Trophoblast cell (in vitro differentiated cells and primary cell): ENCODE results near the gene ANP32E.

ENCODE experiments used
- DNase-seq, 2 donors: peaks; one replicate each; pipeline ENCODE4 v3.0.0-alpha.2; 2016
- H2AFZ ChIP-seq: 2 replicates; pipeline ENCODE4 v1.6.1; 2013; ENCODE audit warnings: low read length, moderate library complexity, mild to moderate bottlenecking; ENCODE audit not compliant: insufficient read depth, poor library complexity
- H2AK5ac ChIP-seq: 2 replicates; pipeline ENCODE4 v1.6.1; 2013; ENCODE audit warnings: mild to moderate bottlenecking, low read length
- H2BK120ac ChIP-seq: 2 replicates; pipeline ENCODE4 v1.6.1; 2013; ENCODE audit warnings: low read length, mild to moderate bottlenecking, moderate library complexity; ENCODE audit not compliant: insufficient read depth, poor library complexity
- H2BK12ac ChIP-seq: 2 replicates; pipeline ENCODE4 v1.6.1; 2013; ENCODE audit warnings: mild to moderate bottlenecking, low read length, moderate library complexity
- H2BK5ac ChIP-seq: 2 replicates; pipeline ENCODE4 v1.6.1; 2013; ENCODE audit warnings: low read length, low read depth, moderate library complexity, mild to moderate bottlenecking; ENCODE audit not compliant: poor library complexity
- H3K14ac ChIP-seq: 2 replicates; pipeline ENCODE4 v1.6.1; 2013; ENCODE audit warnings: mild to moderate bottlenecking, low read length
- H3K18ac ChIP-seq: 2 replicates; pipeline ENCODE4 v1.6.1; 2013; ENCODE audit warnings: mild to moderate bottlenecking, low read length
- H3K23ac ChIP-seq: 2 replicates; pipeline ENCODE4 v1.6.1; 2013; ENCODE audit warnings: low read length
- H3K27ac ChIP-seq: 2 replicates; pipeline ENCODE4 v1.5.1; 2013; ENCODE audit warnings: low read depth, mild to moderate bottlenecking, inconsistent platforms, low read length, moderate library complexity
- H3K27me3 ChIP-seq: 2 replicates; pipeline ENCODE4 v1.6.1; 2013; ENCODE audit warnings: inconsistent platforms, mild to moderate bottlenecking, low read length, moderate library complexity; ENCODE audit not compliant: insufficient read depth
- H3K36me3 ChIP-seq, 2 experiments: 1 replicate in 1 of 2; 2 replicates in 1 of 2; pipeline ENCODE4 v1.6.1; 2013; ENCODE audit warnings: low read length in 2 of 2, mild to moderate bottlenecking in 2 of 2, moderate library complexity in 1 of 2; ENCODE audit not compliant: insufficient read depth in 2 of 2, control insufficient read depth in 1 of 2
- H3K4ac ChIP-seq: 2 replicates; pipeline ENCODE4 v1.6.1; 2013; ENCODE audit warnings: low read depth, mild to moderate bottlenecking, low read length, moderate library complexity
- H3K4me1 ChIP-seq, 2 experiments: 1 replicate in 1 of 2; 2 replicates in 1 of 2; pipeline ENCODE4 v1.6.1; 2013; ENCODE audit warnings: low read length in 2 of 2, mild to moderate bottlenecking in 2 of 2, moderate library complexity in 1 of 2; ENCODE audit not compliant: insufficient read depth in 2 of 2, control insufficient read depth in 1 of 2
- H3K4me2 ChIP-seq: 2 replicates; pipeline ENCODE4 v1.6.1; 2013; ENCODE audit warnings: inconsistent platforms, mild to moderate bottlenecking, low read length, moderate library complexity
- H3K4me3 ChIP-seq: 2 replicates; pipeline ENCODE4 v1.5.1; 2013; ENCODE audit warnings: mild to moderate bottlenecking, low read depth, low read length, inconsistent platforms
- H3K79me1 ChIP-seq: one replicate; pipeline ENCODE4 v1.6.1; 2013; ENCODE audit warnings: low read length
- H3K79me2 ChIP-seq: 2 replicates; pipeline ENCODE4 v1.6.1; 2013; ENCODE audit warnings: low read length, mild to moderate bottlenecking; ENCODE audit not compliant: control insufficient read depth, insufficient read depth, poor library complexity
- H3K9ac ChIP-seq: 2 replicates; pipeline ENCODE4 v1.6.1; 2013; ENCODE audit warnings: mild to moderate bottlenecking, low read length
- H3K9me3 ChIP-seq: 2 replicates; pipeline ENCODE4 v1.6.1; 2013; ENCODE audit warnings: low read depth, mild to moderate bottlenecking, control low read depth, inconsistent platforms, low read length; ENCODE audit not compliant: insufficient read depth
- H4K12ac ChIP-seq: 2 replicates; pipeline ENCODE4 v1.6.1; 2013; ENCODE audit warnings: low read depth, mild to moderate bottlenecking, low read length, moderate library complexity
- H4K8ac ChIP-seq: 2 replicates; pipeline ENCODE4 v1.6.1; 2013; ENCODE audit warnings: low read depth, mild to moderate bottlenecking, low read length, moderate library complexity
- H4K91ac ChIP-seq: one replicate; pipeline ENCODE4 v1.6.1; 2013; ENCODE audit warnings: low read depth, mild to moderate bottlenecking, low read length, moderate library complexity
- WGBS: extraction: QIAGEN DNeasy Blood & Tissue Kit; methylation state at CpG from one replicate; pipeline ENCODE4 v1.1.7; 2013; ENCODE audit warnings: missing lambda C conversion rate; ENCODE audit not compliant: insufficient read length, insufficient coverage; ENCODE audit errors: extremely low coverage; 5-methylcytosine and 5-hydroxymethylcytosine counted together

Gene ANP32E

GRCh38 chr1:150236614-150237100, 745 bp upstream of the ANP32E start:
- H2AK5ac ChIP-seq: no peak overlapping the region
- peaks cover 17% of the 10 kb centered on the region for H3K79me1 ChIP-seq

GRCh38 chr1:150235294-150235851, 539 bp downstream of the ANP32E start:
- peak overlapping the region; percentile 57 for H2BK120ac ChIP-seq
- peak overlapping the region; percentile 85 for H3K4ac ChIP-seq
- peak overlapping the region; percentile 67 for H4K91ac ChIP-seq
- H3K9ac ChIP-seq: peak overlapping the region; percentile 94
- H4K8ac ChIP-seq: peak overlapping the region; percentile 90
- peaks cover 17% of the 10 kb centered on the region for H3K79me1 ChIP-seq
- no peak overlapping the region for H2BK12ac ChIP-seq
- peaks cover 3 to 4% of the 10 kb centered on the region in 2 experiments for H3K36me3 ChIP-seq
- H3K14ac ChIP-seq: peak overlapping the region; percentile 93
- H3K18ac ChIP-seq: peak overlapping the region; percentile 58
- peak in 1 of 2 donors; percentile 41 for DNase-seq
- no peaks in the 10 kb centered on the region for H3K4me1 ChIP-seq
- H3K27ac ChIP-seq: peak overlapping the region; percentile 72
- H2AFZ ChIP-seq: peak overlapping the region; percentile 41
- no CpG with 5 or more reads among the region's 27 CpGs for WGBS
- H3K4me2 ChIP-seq: peak overlapping the region; percentile 66
- H3K27me3 ChIP-seq: no peaks in the 10 kb centered on the region
- peak overlapping the region; percentile 94 for H2BK5ac ChIP-seq
- peak overlapping the region; percentile 82 for H3K4me3 ChIP-seq
- peaks cover 15% of the 10 kb centered on the region for H3K79me2 ChIP-seq
- no peak overlapping the region for H3K23ac ChIP-seq
- H3K9me3 ChIP-seq: no peaks in the 10 kb centered on the region
- peak overlapping the region; percentile 93 for H4K12ac ChIP-seq
- H2AK5ac ChIP-seq: peak overlapping the region; percentile 69

More at GRCh38 chr1:150236614-150237100, 745 bp upstream of the ANP32E start:
- Histone ChIP-seq H3K36me3 (no peaks in the 10 kb centered on the region), H4K91ac (peak overlapping the region; percentile 21), H2BK5ac (no peak overlapping the region), H3K9ac (peak overlapping the region; percentile 33), H4K12ac (no peak overlapping the region), H3K79me2 (peaks cover 15% of the 10 kb centered on the region), H3K4me1 (no peaks in the 10 kb centered on the region), H3K4me3 (peak overlapping the region; percentile 69), H3K14ac (no peak overlapping the region), H2BK120ac (no peak overlapping the region), H3K27me3 (no peaks in the 10 kb centered on the region), H2BK12ac (no peak overlapping the region), H2AFZ (peak overlapping the region; percentile 12), H3K4ac (peak overlapping the region; percentile 7), H3K4me2 (peak overlapping the region; percentile 75), H3K9me3 (no peaks in the 10 kb centered on the region), H4K8ac (peak overlapping the region; percentile 68), H3K27ac (peak overlapping the region; percentile 24), H3K18ac (no peak overlapping the region), H3K23ac (no peak overlapping the region)
- no CpG with 5 or more reads among the region's 10 CpGs for WGBS
- DNase-seq: no peak

- Histone ChIP-seq H2BK12ac (no peak overlapping the region), H2BK120ac (peak overlapping the region; percentile 57), H3K36me3 (peaks cover 4% of the 10 kb centered on the region in 2 experiments), H3K79me1 (peaks cover 17% of the 10 kb centered on the region), H3K9ac (peak overlapping the region; percentile 94), H3K79me2 (peaks cover 15% of the 10 kb centered on the region), H4K12ac (peak overlapping the region; percentile 93), H4K91ac (peak overlapping the region; percentile 67), H3K27me3 (no peaks in the 10 kb centered on the region), H3K4me2 (peak overlapping the region; percentile 66), H3K14ac (peak overlapping the region; percentile 93), H3K23ac (no peak overlapping the region), H3K18ac (peak overlapping the region; percentile 58), H2AK5ac (peak overlapping the region; percentile 69), H3K4ac (peak overlapping the region; percentile 85), H3K9me3 (no peaks in the 10 kb centered on the region), H2BK5ac (peak overlapping the region; percentile 94), H4K8ac (peak overlapping the region; percentile 90), H3K4me1 (no peaks in the 10 kb centered on the region), H2AFZ (peak overlapping the region; percentile 44), H3K4me3 (peak overlapping the region; percentile 82), H3K27ac (peak overlapping the region; percentile 72)
- DNase-seq: peak; percentile 56 to 68
- no CpG with 5 or more reads among the region's 78 CpGs for WGBS
Observed at GRCh38 chr1:150234566-150235293, 1.2 kb downstream of the ANP32E start.

GRCh38 chr1:150234309-150234565, 1.7 kb downstream of the ANP32E start:
- Histone ChIP-seq H3K4me3 (peak overlapping the region; percentile 82), H3K9ac (peak overlapping the region; percentile 94), H2BK12ac (no peak overlapping the region), H3K79me1 (peaks cover 17% of the 10 kb centered on the region), H2AFZ (peak overlapping the region; percentile 44), H3K18ac (no peak overlapping the region), H3K14ac (peak overlapping the region; percentile 93), H4K12ac (peak overlapping the region; percentile 93), H3K27me3 (no peaks in the 10 kb centered on the region), H2BK120ac (no peak overlapping the region), H3K4ac (peak overlapping the region; percentile 85), H2AK5ac (no peak overlapping the region), H4K91ac (peak overlapping the region; percentile 67), H4K8ac (peak overlapping the region; percentile 90), H3K23ac (no peak overlapping the region), H3K4me2 (peak overlapping the region; percentile 66), H3K27ac (peak overlapping the region; percentile 72), H3K36me3 (peaks cover 6 to 7% of the 10 kb centered on the region in 2 experiments), H3K4me1 (no peaks in the 10 kb centered on the region), H3K9me3 (no peaks in the 10 kb centered on the region), H3K79me2 (peaks cover 15% of the 10 kb centered on the region), H2BK5ac (peak overlapping the region; percentile 94)
- DNase-seq: no peak
- WGBS: no CpG with 5 or more reads among the region's 9 CpGs
